Colonic mucosa (tissue), 4 donors: Measurements from ENCODE around the gene GALNT3. TPM values are rescaled to one million over a fixed set of nuclear protein-coding genes. Genes with fewer than 3 reads are reported as not detected.

Experiments used
- DNase-seq: peaks from one replicate; pipeline ENCODE4 v3.0.0-alpha.2; 2020
- H3K27ac ChIP-seq: fragments of 200-600 bp; one replicate; pipeline ENCODE4 v1.8.0; 2021
- H3K27me3 ChIP-seq: fragments of 200-600 bp; one replicate; pipeline ENCODE4 v1.8.0; 2021
- H3K36me3 ChIP-seq: fragments of 200-600 bp; one replicate; pipeline ENCODE4 v1.8.0; 2021
- H3K4me1 ChIP-seq: fragments of 200-600 bp; one replicate; pipeline ENCODE4 v1.8.0; 2021; ENCODE audit warnings: mild to moderate bottlenecking
- H3K4me3 ChIP-seq: fragments of 200-600 bp; one replicate; pipeline ENCODE4 v1.8.0; 2021
- H3K9ac ChIP-seq, 2 donors: one replicate each; pipeline ENCODE4 v1.7.0; 2013; ENCODE audit warnings: control low read depth in 2 of 2, low read depth in 2 of 2, low read length in 2 of 2
- H3K9me3 ChIP-seq: fragments of 200-600 bp; one replicate; pipeline ENCODE4 v1.8.0; 2021
- CTCF ChIP-seq: fragments of 200-600 bp; IDR thresholded peaks from one replicate; pipeline ENCODE4 v1.8.0; 2022; ENCODE audit warnings: antibody characterized with exemption, mild to moderate bottlenecking
- intact Hi-C: fragments of 100-400 bp; cut with DNase I; formaldehyde crosslinking; loops from one replicate; pipeline ENCODE4 v1.14.1; 2022
- total RNA-seq, 2 donors: library from RNA; stranded (reverse); fragmentation: NEBNext Ultra II Directional in 1 of 2; extraction: Animal tissue kit (Norgen Biotek cat#: 25700) in 1 of 2; gene quantifications; one replicate each; pipeline ENCODE4 v1.2.1, GENCODE V29; 2021
- donor health status: healthy.
- donor health status: DM: no; HTN: no; CAD: no.
- donor health status: DM: no; HTN: no; CAD: no.

GALNT3 gene
- total RNA-seq, 2 donors from 2014 or later = 86.2 to 117 TPM

GRCh38 chr2:165716091-165716490, 78.0 kb downstream of the GALNT3 start:
- Histone ChIP-seq H3K9ac (no peak overlapping the region), H3K27ac (no peak overlapping the region), H3K9me3 (no peaks in the 10 kb centered on the region), H3K4me3 (no peak overlapping the region), H3K4me1 (no peaks in the 10 kb centered on the region), H3K27me3 (no peaks in the 10 kb centered on the region), H3K36me3 (no peaks in the 10 kb centered on the region)
- DNase-seq = no peak
- intact Hi-C loops = no loop called here
- no peak for TF ChIP-seq CTCF

GRCh38 chr2:165706960-165707487, 87.0 kb downstream of the GALNT3 start:
- no peaks in the 10 kb centered on the region for H3K36me3 ChIP-seq
- no peaks in the 10 kb centered on the region for H3K27me3 ChIP-seq
- TF ChIP-seq CTCF = no peak
- H3K9ac ChIP-seq = no peak overlapping the region
- no peak overlapping the region for H3K4me3 ChIP-seq
- DNase-seq = no peak
- H3K9me3 ChIP-seq = no peaks in the 10 kb centered on the region
- no peaks in the 10 kb centered on the region for H3K4me1 ChIP-seq
- no peak overlapping the region for H3K27ac ChIP-seq
- intact Hi-C loops = no loop called here

DNA sequence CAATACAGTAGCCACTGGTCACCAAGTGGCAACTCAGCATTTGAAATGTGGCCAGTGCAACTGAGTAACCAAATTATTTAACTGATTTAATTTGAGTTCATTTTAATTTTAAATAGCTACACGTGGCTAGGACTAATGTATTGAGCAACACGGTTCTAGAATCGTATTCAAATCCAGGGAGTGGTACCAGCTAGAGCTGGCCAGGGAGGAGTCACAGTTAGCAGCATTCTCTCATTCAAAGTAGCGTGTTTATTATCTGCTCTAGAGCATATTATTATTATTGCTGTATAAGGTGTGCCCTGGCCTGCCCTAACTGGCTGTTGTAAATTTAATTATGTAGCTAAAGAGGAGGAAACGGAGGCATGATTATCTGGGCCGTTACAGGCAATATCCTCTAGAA, 92.9 kb downstream of the GALNT3 start:
- Histone ChIP-seq H3K9ac (no peak overlapping the region), H3K36me3 (no peaks in the 10 kb centered on the region), H3K4me3 (no peak overlapping the region), H3K27ac (no peak overlapping the region), H3K9me3 (no peaks in the 10 kb centered on the region), H3K27me3 (no peaks in the 10 kb centered on the region), H3K4me1 (no peaks in the 10 kb centered on the region)
- no peak for DNase-seq
- TF ChIP-seq CTCF = no peak
- intact Hi-C loops = no loop called here

DNA sequence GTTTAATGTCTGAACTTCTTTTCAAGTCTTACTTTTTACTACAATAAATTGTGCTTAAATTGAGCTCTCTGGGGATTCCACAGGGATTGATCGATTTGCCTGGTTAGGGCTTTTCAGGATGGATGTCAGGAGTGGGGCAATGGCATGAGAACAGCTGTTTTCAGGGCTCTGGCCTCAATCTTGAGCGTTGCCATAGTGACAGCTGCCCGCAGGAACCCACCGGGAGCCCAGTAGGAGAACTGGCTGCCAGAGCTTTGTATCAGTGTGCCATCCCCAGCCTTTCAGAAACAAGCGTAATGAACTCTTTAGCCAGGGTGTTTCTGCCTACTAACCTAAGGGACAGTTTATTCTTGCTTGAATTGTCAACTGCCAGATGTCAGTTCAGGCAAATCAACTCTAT, 93.5 kb downstream of the GALNT3 start:
- Histone ChIP-seq H3K4me3 (no peak overlapping the region), H3K4me1 (no peaks in the 10 kb centered on the region), H3K9me3 (no peaks in the 10 kb centered on the region), H3K27me3 (no peaks in the 10 kb centered on the region), H3K27ac (no peak overlapping the region), H3K9ac (no peak overlapping the region), H3K36me3 (no peaks in the 10 kb centered on the region)
- no peak for DNase-seq
- intact Hi-C loops = no loop called here
- no peak for TF ChIP-seq CTCF

DNA sequence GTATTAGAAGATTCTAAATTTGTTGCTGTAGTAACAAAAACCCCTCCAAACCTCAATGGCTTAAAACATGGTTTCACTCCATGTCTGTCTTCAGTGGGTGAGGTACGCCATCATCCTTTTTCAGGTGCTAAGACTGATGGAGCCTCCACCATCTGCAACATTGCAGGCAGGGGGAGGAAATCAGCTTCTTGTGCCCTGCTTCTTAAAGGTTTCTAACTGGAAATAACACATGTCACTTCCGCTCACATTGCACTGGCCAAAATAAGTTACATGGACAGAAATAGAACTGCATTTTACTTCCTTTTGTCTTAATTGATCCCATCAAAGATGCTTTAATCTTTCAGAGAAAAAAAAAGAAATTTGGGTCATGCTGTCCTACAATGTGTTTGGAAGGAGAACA, 94.1 kb downstream of the GALNT3 start:
- no peak overlapping the region for H3K27ac ChIP-seq
- H3K9ac ChIP-seq = no peak overlapping the region
- H3K27me3 ChIP-seq = no peaks in the 10 kb centered on the region
- no peaks in the 10 kb centered on the region for H3K9me3 ChIP-seq
- TF ChIP-seq CTCF = no peak
- no peaks in the 10 kb centered on the region for H3K4me1 ChIP-seq
- H3K36me3 ChIP-seq = no peaks in the 10 kb centered on the region
- no peak for DNase-seq
- no peak overlapping the region for H3K4me3 ChIP-seq
- intact Hi-C loops = loop anchor here (5.0 to 10.0 kb wide), 2 partner anchors 145 to 298 kb away; no protein-coding TSS in a partner anchor
